Pancreas (tissue), 10 donors: Measurements from ENCODE around the gene CD74. TPM values are rescaled to one million over a fixed set of nuclear protein-coding genes. Genes with fewer than 3 reads are reported as not detected.

ENCODE experiments used
- ATAC-seq, 4 donors: fragments of 200-7000 bp; cut with Tn5 transposase; one replicate each; pipeline versions ENCODE4 v1.8.0 to v1.9.1; 2020; ENCODE audit warnings: mild to moderate bottlenecking in 4 of 4, moderate library complexity in 4 of 4
- DNase-seq, 6 donors: peaks; one replicate each; pipeline ENCODE4 v3.0.0-alpha.2; 2020
- FAIRE-seq: peaks from 2 replicates; lab custom pipeline; 2012; peaks lifted over from hg19 to GRCh38; lab: Jason Lieb, UNC
- H3K27ac ChIP-seq, 4 donors: fragments of 200-600 bp; sonication (generic); 1 replicate in 3 of 4; 2 replicates in 1 of 4; pipeline versions ENCODE4 v1.5.0 to v1.8.0; 2020
- H3K27me3 ChIP-seq, 4 donors: fragments of 200-600 bp; one replicate each; pipeline ENCODE4 v1.8.0; 2021
- H3K36me3 ChIP-seq, 3 donors: fragments of 200-600 bp; sonication (generic) in 1 of 3; one replicate each; pipeline versions ENCODE4 v1.5.0 to v1.8.0; 2020 to 2021
- H3K4me1 ChIP-seq, 3 donors: fragments of 200-600 bp; one replicate each; pipeline ENCODE4 v1.8.0; 2021
- H3K4me3 ChIP-seq, 4 donors: fragments of 200-600 bp; sonication (generic) in 2 of 4; one replicate each; pipeline versions ENCODE4 v1.5.0 to v1.8.0; 2020 to 2021
- H3K9me3 ChIP-seq, 4 donors: fragments of 200-600 bp; one replicate each; pipeline ENCODE4 v1.8.0; 2021
- WGBS, 2 donors: extraction: QIAGEN DNeasy Blood & Tissue Kit; methylation state at CpG; one replicate each; pipeline ENCODE4 v1.1.7; 2013; 5-methylcytosine and 5-hydroxymethylcytosine counted together
- intact Hi-C, 3 donors: fragments of 100-400 bp; cut with DNase I; formaldehyde crosslinking; loops; one replicate each; pipeline versions ENCODE4 v1.11.1 to v1.14.2; 2022
- polyA plus RNA-seq, 2 donors: library from polyadenylated mRNA; stranded (reverse); fragments of 200-250 nt; gene quantifications; one replicate each; pipeline ENCODE4 v1.2.3, GENCODE V29; 2013
- total RNA-seq, 6 donors: library from RNA; stranded (reverse); fragmentation: NEBNext Ultra II Directional in 4 of 6; extraction: Animal tissue kit (Norgen Biotek cat#: 25700) in 4 of 6; gene quantifications; one replicate each; pipeline versions ENCODE4 v1.2.1 to v1.2.4, GENCODE V29; 2021 to 2023
- TF ChIP-seq, protein P1 (sequence below), 4 donors: fragments of 200-600 bp; sonication (generic) in 3 of 4; IDR thresholded peaks; one replicate each; pipeline versions ENCODE4 v1.5.0 to v1.8.0; 2021; ENCODE audit warnings: antibody characterized with exemption in 4 of 4
- donor health status: healthy with polysubstance abuse.
- donor health status: DM: no; HTN: no; CAD: no; lungs with moderate emphysema.
- donor health status: DM: no; HTN: no; CAD: no.
- donor health status: control.
- donor health status: control.
- donor health status: Bipolar disorder and iron deficiency.
- donor health status: DM: yes; HTN: yes; CAD: no.
- donor health status: DM: no; HTN: no; CAD: no.
- donor health status: DM: no; HTN: no; CAD: no.
- donor health status: DM: yes; HTN: yes; CAD: no.

The CD74 gene
- total and polyA plus RNA-seq, 8 donors: 67.2 to 1,206 (median 139) TPM

DNA sequence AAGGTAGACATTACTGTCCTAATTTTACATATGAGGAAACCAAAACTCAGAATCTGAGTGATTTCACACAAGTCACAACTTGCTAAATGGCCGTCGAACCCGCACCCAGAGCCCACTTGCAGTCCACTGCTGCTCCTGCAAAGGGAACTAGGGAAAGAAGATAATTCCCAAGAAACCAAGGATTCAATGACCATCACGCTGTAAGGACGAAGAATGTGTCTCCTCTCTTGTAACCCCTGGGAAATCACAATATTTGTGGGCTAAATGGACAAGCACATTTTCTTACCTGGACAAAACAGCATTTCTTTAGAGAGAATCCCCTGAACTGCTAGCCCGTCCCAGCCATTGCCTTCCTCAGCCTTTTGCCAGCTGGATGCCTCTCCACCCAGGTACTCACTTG lies 34.5 kb upstream of the CD74 start:
- no peak overlapping the region for H3K27ac ChIP-seq
- DNase-seq: no peak
- no peaks in the 10 kb centered on the region for H3K27me3 ChIP-seq
- 82 to 90% methylated on average over 6 of the region's 6 CpGs for WGBS, 2 donors
- H3K4me3 ChIP-seq: peak overlapping the region in 1 of 4 donors; percentile 69
- peaks cover 14 to 46% (median 37%) of the 10 kb centered on the region in 3 donors for H3K36me3 ChIP-seq
- intact Hi-C loops: no loop called here
- TF ChIP-seq, protein P1, sequence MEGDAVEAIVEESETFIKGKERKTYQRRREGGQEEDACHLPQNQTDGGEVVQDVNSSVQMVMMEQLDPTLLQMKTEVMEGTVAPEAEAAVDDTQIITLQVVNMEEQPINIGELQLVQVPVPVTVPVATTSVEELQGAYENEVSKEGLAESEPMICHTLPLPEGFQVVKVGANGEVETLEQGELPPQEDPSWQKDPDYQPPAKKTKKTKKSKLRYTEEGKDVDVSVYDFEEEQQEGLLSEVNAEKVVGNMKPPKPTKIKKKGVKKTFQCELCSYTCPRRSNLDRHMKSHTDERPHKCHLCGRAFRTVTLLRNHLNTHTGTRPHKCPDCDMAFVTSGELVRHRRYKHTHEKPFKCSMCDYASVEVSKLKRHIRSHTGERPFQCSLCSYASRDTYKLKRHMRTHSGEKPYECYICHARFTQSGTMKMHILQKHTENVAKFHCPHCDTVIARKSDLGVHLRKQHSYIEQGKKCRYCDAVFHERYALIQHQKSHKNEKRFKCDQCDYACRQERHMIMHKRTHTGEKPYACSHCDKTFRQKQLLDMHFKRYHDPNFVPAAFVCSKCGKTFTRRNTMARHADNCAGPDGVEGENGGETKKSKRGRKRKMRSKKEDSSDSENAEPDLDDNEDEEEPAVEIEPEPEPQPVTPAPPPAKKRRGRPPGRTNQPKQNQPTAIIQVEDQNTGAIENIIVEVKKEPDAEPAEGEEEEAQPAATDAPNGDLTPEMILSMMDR (IDR thresholded peaks at IDR 0.05): no peak
- peaks cover 7 to 17% (median 8%) of the 10 kb centered on the region in 3 donors for H3K4me1 ChIP-seq
- H3K9me3 ChIP-seq: no peaks in the 10 kb centered on the region
- ATAC-seq: no peak
- FAIRE-seq: no peak

DNA sequence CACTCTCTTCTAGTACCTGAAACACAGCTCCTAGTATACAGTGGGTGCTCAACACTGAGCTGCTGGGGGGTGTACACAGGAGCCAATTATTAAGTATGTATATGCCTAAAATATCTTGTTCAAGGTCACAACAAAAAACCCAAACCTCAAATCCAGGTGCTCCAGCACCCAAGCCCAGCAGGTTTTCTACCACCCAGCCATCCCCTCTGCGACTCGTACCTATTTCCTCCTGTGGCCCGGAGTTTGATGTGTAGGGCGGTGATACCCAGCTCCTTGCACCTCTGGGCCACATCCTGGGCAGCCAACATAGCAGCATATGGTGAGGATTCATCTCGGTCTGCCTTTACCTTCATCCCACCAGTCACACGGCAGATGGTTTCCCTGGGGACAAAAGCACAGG lies 33.9 kb upstream of the CD74 start:
- intact Hi-C loops: no loop called here
- Histone ChIP-seq H3K4me1 (peaks cover 7 to 17% (median 8%) of the 10 kb centered on the region in 3 donors), H3K9me3 (no peaks in the 10 kb centered on the region), H3K27me3 (no peaks in the 10 kb centered on the region), H3K4me3 (no peak overlapping the region), H3K36me3 (peaks cover 14 to 46% (median 37%) of the 10 kb centered on the region in 3 donors), H3K27ac (no peak overlapping the region)
- FAIRE-seq (no peak), ATAC-seq (no peak), DNase-seq (no peak)
- 85 to 89% methylated on average over 6 of the region's 6 CpGs for WGBS, 2 donors
- TF ChIP-seq, protein P1 (IDR thresholded peaks at IDR 0.05): no peak

DNA sequence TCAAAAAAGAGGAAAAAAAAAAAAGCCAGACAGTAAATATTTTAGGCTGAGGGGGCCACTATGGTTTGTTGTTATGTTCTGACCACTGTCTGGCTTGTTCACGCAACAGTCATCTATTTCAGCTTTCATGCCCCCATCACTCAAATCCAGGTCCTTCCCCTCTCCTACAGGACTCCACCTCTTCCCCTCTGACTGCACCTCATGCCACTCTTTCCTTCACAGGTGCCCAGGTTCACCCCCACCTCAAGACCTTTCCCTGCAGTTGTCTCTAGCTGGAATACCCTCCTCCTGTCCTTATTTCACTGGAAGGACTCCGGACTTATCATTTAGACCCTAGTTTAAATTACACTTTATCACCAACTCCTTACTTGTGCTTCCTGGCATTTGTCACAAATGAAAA lies 33.4 kb upstream of the CD74 start:
- intact Hi-C loops: no loop called here
- Histone ChIP-seq H3K4me1 (peaks cover 7 to 17% (median 8%) of the 10 kb centered on the region in 3 donors), H3K27me3 (no peaks in the 10 kb centered on the region), H3K27ac (no peak overlapping the region), H3K36me3 (peaks cover 14 to 46% (median 37%) of the 10 kb centered on the region in 3 donors), H3K9me3 (no peaks in the 10 kb centered on the region), H3K4me3 (no peak overlapping the region)
- FAIRE-seq (no peak), ATAC-seq (no peak), DNase-seq (no peak)
- TF ChIP-seq, protein P1 (IDR thresholded peaks at IDR 0.05): no peak
- 62 to 66% methylated on average over 2 of the region's 2 CpGs for WGBS, 2 donors

DNA sequence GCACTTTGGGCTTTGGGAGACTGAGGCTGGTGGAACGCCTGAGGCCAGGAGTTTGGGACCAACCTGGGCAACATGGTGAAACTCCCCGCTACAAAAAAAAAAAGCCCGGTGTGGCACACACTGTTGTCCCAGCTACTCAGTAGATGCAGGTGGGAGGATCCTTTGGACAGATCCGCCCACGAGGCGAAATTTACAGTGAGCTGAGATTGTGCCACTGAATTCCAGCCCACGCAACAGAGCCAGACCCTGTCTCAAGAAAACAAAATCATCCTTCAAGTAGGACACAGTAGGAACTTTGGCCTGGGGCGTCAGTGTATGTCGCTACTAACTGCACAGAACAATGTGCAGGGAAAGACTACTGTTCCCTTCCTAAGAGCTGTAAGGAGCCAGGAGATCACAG lies 32.1 kb upstream of the CD74 start:
- no peak for ATAC-seq
- TF ChIP-seq, protein P1 (IDR thresholded peaks at IDR 0.05): no peak

DNA sequence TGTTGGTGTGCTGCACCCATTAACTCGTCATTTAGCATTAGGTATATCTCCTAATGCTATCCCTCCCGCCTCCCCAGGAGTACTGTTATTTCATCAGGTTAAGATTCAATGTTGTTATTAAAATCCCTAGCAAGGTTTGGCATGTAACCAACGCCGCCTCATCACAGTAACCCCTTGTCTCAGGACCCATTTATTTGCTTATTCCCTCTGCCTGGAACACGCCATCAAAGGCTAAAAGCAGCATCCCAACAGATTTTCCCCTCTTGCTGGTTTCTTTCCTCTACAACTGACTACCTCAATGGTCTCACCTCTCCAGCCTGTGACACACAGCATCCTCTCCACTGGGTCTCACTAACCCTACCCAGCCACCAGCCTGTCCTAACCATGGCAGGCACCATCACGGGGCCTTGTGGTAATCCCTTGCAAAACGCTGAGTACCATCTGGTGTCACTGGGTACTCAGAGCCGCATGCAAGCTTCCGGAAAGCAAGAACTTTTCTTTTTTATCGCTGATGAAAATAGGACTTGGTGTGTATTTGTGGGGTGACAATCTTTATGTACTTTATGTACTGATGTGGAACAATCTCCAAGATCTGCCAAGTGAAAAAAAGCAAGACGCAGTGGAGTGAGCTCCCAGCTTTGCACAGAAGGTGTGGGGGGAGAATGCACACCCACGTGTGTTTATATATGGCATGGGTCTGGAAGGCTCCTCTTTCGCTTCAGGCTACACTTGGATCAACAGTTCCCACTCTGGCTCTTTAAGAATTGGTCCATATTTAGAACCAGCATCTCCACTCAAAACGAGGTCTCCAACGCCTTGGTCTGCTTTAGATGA lies 30.7 kb upstream of the CD74 start:
- intact Hi-C loops: no loop called here
- H3K36me3 ChIP-seq: peaks cover 14 to 46% (median 37%) of the 10 kb centered on the region in 3 donors

More for the DNA sequence above, 32.1 kb upstream of the CD74 start:
- Histone ChIP-seq H3K4me3 (no peak overlapping the region), H3K36me3 (peaks cover 14 to 46% (median 37%) of the 10 kb centered on the region in 3 donors), H3K4me1 (peaks cover 7 to 17% (median 8%) of the 10 kb centered on the region in 3 donors), H3K9me3 (no peaks in the 10 kb centered on the region), H3K27ac (no peak overlapping the region), H3K27me3 (no peaks in the 10 kb centered on the region)
- FAIRE-seq (no peak), DNase-seq (no peak)
- intact Hi-C loops: no loop called here
- 85 to 86% methylated on average over 9 of the region's 9 CpGs for WGBS, 2 donors

More for the DNA sequence above, 30.7 kb upstream of the CD74 start:
- Histone ChIP-seq H3K9me3 (no peaks in the 10 kb centered on the region), H3K27ac (no peak overlapping the region), H3K4me1 (peaks cover 7 to 17% (median 7%) of the 10 kb centered on the region in 3 donors), H3K4me3 (no peak overlapping the region), H3K27me3 (no peaks in the 10 kb centered on the region)
- TF ChIP-seq, protein P1 (IDR thresholded peaks at IDR 0.05): no peak
- 78 to 83% methylated on average over 15 of the region's 15 CpGs for WGBS, 2 donors
- FAIRE-seq: no peak
- no peak for DNase-seq
- ATAC-seq: peak in 1 of 4 donors; percentile 6
